ENCODE data around the gene KIAA1210.
A peak's percentile ranks its signal among the peaks of the same experiment; 100 is the strongest.

The KIAA1210 gene

DNA sequence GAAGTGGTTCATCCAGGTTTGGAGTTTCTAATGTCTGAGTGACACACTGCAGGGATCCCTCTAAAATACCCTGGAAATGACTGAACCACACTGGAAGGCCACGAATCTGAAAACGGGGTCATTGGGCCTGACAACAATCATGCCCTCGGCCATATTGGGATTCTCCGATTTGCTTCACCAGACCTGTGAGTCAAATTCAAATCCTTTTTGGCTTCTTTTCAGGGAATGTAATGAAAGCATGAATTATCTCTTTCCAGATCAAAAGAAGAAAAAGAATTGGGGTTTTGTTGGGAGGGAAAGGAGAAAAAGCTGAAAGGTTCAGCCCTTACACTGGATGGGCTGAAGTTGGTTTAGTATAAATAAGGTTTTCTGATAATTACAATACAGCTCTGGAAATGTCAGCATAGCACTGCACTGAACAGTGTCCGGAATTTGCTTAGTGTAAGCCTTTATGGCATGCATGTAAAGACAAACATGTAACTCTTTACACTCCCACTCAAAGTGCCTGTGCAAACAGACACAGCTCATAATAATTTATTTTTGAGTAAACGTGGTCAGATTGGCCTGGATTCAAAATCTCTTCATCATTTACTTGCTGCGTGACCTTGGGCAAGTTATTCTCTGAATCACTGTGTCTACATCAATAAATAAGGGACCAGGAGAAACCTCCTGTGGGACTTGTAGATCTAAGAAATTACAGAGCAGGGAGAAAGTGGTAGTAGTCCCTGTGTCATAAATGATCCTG, 33.4 kb downstream of the KIAA1210 start:
- no peak for DNase-seq (ENCODE audit: low spot score)

GRCh38 chrX:119090627-119091026, 37.0 kb downstream of the KIAA1210 start:
- DNase-seq (ENCODE audit: low spot score): no peak

DNA sequence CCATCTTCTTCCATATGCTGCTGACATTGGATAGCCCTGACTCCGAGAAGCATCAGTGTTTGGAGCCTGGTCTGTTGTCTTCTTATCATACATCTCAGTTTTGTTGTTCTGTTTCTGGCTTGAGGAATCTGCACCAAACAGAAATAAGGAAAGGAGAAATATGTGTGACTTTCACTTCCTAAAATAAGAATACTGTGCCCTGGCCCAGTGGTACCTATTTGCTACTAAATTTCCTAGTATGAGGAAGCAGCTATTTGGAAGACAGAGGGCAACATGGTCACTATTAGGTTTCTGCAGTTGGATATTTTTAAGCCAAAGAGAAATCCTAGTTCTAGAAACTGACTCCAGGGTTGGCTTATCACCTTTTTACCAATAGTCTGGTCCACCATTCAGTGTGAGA, 38.0 kb downstream of the KIAA1210 start:
- DNase-seq (ENCODE audit: low spot score): no peak

DNA sequence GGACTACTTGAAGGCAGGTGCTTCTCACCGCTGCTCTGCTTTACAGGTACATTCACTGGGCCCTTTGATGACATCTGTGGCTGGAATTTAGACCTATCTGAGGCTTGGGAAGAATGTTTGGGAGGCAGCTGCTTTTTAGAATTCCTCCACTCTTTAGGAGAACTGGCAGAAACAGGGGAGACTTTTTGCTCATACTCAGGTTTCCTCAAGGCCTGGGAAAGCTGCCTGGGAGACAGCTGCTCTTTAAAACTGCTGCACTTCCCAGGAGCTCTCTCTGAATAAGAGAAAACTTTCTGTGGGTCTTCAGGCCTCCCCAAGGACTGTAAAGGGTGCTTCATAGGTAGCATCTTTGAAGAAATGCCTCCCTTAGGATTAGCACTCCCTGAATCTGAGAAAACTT, 40.5 kb downstream of the KIAA1210 start:
- DNase-seq (ENCODE audit: low spot score): no peak

DNA sequence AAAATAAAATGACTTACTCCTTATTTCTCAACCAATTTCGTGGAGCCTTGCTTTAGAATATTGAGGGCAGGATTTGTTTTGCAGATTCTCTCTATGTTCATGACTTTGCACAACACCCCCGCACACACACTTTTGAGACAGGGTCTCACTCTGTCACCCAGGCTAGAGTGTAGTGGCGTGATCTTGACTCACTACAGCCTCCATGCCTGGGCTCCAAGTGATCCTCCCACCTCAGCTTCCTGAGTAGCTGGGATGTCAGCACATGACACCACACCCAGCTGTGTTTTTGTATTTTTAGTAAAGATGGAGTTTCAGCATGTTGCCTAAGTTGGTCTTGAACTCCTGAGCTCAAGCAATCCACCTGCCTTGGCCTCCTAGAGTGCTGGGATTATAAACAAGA, 42.8 kb downstream of the KIAA1210 start:
- DNase-seq (ENCODE audit: low spot score): no peak

- no peak for DNase-seq (ENCODE audit: low spot score)
Observed at GRCh38 chrX:119082278-119082677, 45.3 kb downstream of the KIAA1210 start.

GRCh38 chrX:119075270-119076025, 52.2 kb downstream of the KIAA1210 start:
- DNase-seq (ENCODE audit: low spot score): no peak

- no peak for DNase-seq (ENCODE audit: low spot score)
Observed at GRCh38 chrX:119073911-119074310, 53.7 kb downstream of the KIAA1210 start.

- DNase-seq (ENCODE audit: low spot score): no peak
Observed at GRCh38 chrX:119073200-119073905, 54.3 kb downstream of the KIAA1210 start.

DNA sequence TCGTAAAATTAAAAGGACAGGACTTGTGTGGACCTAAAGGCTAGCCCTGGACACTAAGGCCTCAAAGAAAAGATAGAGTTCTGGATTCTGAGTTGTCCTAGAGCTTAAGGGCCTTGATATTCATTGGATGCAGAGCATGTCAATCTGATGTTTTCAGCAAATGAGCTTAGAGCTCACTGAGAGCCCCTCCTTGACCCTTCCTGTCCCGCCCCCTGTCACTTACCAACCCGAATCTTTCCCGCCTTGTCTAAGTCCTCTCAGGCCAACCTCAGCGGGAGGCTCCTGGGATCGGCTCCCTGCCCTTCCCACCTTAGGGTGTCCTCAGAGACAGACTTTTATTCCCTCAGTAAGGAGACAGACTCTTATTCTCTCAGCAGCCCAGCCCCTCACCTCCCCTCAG, 54.9 kb downstream of the KIAA1210 start, which contains the start of gene CT47C1:
TSS of gene CT47C1 (plus strand) at position 250 of the 400 bp plus-strand sequence. CDS start 233 bp downstream, outside the sequence.
- DNase-seq (ENCODE audit: low spot score): no peak

- DNase-seq (ENCODE audit: low spot score): no peak
Observed at GRCh38 chrX:119071381-119071780, 56.2 kb downstream of the KIAA1210 start.

DNA sequence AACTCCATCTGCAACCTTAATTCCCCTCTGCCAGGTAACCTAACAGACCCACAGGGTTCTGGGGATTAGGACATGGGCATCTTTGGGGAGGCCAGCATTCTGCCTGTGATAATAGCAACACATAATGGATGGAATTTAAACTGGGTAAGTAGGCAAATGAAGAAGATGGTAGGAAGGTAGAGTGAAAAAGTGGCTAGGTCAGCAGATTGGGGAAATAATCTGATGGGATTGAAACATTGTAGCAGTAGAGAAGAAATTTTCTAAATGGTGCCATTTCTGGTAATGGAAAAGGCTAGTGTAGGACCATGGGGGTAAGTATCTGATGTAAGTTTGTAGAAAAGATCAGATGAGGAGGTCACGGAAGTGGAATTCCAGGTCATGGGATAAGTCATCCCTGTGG, 57.9 kb downstream of the KIAA1210 start:
- no peak for DNase-seq (ENCODE audit: low spot score)

GRCh38 chrX:119069128-119069527, 58.5 kb downstream of the KIAA1210 start:
- DNase-seq (ENCODE audit: low spot score): no peak

GRCh38 chrX:119067023-119067739, 60.4 kb downstream of the KIAA1210 start:
- DNase-seq (ENCODE audit: low spot score): peak; percentile 73

DNA sequence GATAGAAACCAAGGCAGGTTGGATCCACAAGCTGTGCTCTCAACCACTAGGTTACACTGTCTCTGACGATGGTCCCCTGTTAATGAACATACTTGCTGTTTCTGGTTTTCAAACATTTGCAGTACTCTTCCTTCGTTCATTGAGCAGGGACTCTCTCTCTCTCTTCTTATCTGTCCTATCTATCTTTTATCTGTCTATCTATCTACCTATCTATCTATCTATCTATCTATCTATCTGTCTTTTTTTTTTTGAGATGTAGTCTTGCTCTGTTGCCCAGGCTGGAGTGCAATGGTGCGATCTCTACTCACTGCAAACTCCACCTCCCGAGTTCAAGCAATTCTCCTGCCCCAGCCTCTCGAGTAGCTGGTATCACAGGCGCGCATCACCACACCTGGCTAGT, 64.2 kb downstream of the KIAA1210 start:
- no peak for DNase-seq (ENCODE audit: low spot score)

DNA sequence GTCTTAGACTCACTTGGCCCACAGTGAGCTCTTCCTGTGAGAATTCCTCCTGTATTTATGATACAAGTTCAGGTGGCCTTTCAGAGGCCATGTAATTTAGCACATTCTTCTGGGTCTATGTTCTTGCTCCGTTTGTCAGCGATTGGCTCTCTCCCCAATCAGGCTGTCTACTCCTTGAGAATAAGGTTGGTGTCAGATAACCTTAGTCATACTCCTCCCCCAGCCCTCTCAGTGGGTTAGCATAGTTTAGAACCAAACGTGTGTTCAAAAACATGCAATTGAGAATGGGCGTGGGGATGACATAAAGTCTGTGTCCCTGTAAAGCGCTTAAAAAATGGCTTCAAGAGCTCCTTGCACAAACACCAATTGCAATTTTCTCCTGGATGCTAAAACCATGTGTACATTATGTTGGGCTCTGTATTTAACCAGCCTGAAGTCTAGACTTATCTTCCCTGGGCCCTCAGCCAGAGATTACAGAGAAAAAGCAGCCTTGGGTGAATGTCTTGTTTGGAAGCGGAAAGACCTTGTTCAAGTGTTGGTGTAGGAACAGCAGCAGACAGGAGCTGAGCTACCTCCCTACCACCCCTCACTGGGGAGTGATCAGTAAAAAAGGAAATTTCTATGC, 64.8 kb downstream of the KIAA1210 start:
- DNase-seq (ENCODE audit: low spot score): no peak

DNA sequence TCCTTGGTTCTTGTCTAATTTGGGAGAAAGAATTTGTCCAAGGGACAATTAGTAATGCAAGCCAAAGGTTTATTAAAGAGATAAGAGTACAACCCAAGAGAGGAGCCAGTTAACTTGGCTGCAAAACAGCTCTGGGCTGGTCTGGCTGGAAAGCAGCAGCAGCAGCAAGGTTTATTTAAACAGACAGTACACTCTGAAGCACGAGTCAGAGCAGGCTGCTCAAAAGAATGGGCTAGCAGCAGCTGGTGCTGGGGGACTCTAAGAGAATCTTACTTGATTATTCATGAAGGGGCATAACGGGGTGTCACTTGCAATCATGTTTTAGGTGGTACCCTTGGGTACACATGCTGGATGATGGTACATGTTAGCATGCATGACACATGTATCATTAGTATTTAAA, 71.9 kb downstream of the KIAA1210 start:
- DNase-seq (ENCODE audit: low spot score): no peak

- DNase-seq (ENCODE audit: low spot score): no peak
Observed at GRCh38 chrX:119045884-119046283, 81.7 kb downstream of the KIAA1210 start.

- no peak for DNase-seq (ENCODE audit: low spot score)
Observed at GRCh38 chrX:119042996-119043395, 84.6 kb downstream of the KIAA1210 start.

DNA sequence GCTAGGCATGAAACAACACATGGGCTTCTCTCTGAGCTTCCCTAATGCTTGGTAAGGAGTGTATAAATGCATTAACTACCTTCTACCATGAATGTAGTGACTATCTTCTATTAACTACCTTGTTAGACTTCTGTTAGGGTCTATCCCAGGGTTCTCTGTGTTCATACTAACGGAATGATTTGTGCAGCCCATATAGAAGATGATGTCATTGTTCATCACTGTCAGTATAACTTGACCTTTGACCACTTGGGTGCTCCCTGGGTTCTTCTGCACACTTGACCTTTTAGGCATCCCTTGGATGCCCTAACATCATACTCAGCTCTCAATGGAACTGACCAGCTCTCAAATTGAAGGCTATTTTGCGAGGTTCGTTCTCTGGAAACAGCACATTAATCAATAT, 85.6 kb downstream of the KIAA1210 start:
- DNase-seq (ENCODE audit: low spot score): no peak

GRCh38 chrX:119041175-119041574, 86.4 kb downstream of the KIAA1210 start:
- peak; percentile 88 for DNase-seq (ENCODE audit: low spot score)

GRCh38 chrX:119040432-119040831, 87.2 kb downstream of the KIAA1210 start:
- no peak for DNase-seq (ENCODE audit: low spot score)

Measured in RKO (cell line).